Measurements from ENCODE around the gene TMEM19.
"Not testable (repeated sequence)": the region's sequence is repeated elsewhere in the genome, so short reads cannot be mapped to it uniquely, and the experiment has no call there.

- not testable (repeated sequence) for TF ChIP-seq POLR2A (IDR thresholded peaks at IDR 0.05; ENCODE audit: low read depth, low read length); POLR2AphosphoS5 (IDR thresholded peaks at IDR 0.05; ENCODE audit: low read depth, low read length); TAF1 (IDR thresholded peaks at IDR 0.05; ENCODE audit: borderline replicate concordance, low read depth, low read length)
These were observed 7.8 kb downstream of the TMEM19 start for GRCh38 chr12:71693651-71694050.
